Measurements from ENCODE around the gene EDA.
"Not testable (repeated sequence)": the region's sequence is repeated elsewhere in the genome, so short reads cannot be mapped to it uniquely, and the experiment has no call there.

The EDA gene

DNA sequence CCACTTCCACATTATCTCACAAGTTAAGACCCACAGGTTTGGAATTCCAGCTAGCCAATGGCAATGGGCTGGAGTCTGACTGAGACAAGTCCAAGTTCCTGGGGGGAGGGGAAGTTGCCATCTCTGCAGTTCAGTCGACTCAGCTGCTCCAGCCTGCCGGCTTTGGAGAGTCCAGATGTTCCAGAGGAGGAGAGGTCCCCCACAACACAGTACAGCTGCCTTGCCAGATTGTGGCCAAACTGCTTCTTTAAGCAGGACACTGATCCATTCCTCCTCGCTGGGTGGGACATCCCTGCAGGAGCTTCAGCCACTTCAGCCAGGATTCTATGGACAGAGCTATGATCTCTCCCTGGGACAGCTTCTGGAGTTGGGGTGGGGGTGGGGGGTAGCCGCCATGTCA is 199.2 kb downstream of the EDA start:
- no peak overlapping the region for H3K4me3 ChIP-seq (replicated peaks; ENCODE audit: low read depth, low read length)
- TF ChIP-seq, protein P1, sequence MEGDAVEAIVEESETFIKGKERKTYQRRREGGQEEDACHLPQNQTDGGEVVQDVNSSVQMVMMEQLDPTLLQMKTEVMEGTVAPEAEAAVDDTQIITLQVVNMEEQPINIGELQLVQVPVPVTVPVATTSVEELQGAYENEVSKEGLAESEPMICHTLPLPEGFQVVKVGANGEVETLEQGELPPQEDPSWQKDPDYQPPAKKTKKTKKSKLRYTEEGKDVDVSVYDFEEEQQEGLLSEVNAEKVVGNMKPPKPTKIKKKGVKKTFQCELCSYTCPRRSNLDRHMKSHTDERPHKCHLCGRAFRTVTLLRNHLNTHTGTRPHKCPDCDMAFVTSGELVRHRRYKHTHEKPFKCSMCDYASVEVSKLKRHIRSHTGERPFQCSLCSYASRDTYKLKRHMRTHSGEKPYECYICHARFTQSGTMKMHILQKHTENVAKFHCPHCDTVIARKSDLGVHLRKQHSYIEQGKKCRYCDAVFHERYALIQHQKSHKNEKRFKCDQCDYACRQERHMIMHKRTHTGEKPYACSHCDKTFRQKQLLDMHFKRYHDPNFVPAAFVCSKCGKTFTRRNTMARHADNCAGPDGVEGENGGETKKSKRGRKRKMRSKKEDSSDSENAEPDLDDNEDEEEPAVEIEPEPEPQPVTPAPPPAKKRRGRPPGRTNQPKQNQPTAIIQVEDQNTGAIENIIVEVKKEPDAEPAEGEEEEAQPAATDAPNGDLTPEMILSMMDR (IDR thresholded peaks at IDR 0.05; ENCODE audit: low read depth, low read length, missing control alignments), result no peak
- DNase-seq (ENCODE audit: extremely low read depth, low read depth), result no peak

DNA sequence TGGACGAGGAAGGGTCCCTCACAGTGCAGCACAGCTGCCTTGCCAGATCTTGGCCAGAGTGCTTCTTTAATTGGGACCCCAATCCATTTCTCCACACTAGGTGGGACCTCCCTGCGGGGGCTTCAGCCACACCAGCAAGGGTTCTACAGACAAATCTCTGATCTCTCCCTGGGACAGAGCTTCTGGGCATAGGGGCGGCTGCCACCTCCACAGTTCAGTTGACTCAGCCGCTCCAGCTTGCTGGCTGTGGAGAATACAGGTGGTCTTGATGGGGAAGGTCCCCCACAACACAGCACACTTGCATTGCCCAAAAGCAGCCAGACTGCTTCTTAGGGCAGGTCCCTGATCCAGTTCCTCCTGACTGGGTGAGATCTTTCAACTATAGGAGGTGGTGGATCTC is 199.6 kb downstream of the EDA start:
- H3K4me3 ChIP-seq (replicated peaks; ENCODE audit: low read depth, low read length), result no peak overlapping the region
- TF ChIP-seq, protein P1 (IDR thresholded peaks at IDR 0.05; ENCODE audit: low read depth, low read length, missing control alignments), result no peak
- no peak for DNase-seq (ENCODE audit: extremely low read depth, low read depth)

DNA sequence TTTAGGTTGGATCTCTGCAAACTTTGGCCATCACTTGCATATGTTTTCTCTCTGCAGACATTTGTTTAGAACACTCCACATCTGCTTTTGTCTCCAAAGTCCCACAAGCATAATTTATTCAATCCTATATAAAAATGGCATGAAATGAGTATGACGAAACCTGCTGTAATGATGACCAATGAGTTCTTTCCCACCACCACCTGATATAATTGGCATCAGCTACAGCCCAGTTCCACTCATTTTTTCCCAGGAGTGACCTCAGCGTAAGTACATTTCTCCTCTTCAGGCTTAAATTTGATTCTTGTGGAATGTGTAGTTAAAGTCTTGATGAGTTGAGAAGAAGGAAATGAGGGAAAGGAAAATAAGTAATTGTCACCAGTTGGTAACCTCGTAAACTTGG is 228.7 kb downstream of the EDA start:
- DNase-seq (ENCODE audit: extremely low read depth, low read depth), result no peak
- TF ChIP-seq, protein P1 (IDR thresholded peaks at IDR 0.05; ENCODE audit: low read depth, low read length, missing control alignments), result no peak
- H3K4me3 ChIP-seq (replicated peaks; ENCODE audit: low read depth, low read length), result no peak overlapping the region

DNA sequence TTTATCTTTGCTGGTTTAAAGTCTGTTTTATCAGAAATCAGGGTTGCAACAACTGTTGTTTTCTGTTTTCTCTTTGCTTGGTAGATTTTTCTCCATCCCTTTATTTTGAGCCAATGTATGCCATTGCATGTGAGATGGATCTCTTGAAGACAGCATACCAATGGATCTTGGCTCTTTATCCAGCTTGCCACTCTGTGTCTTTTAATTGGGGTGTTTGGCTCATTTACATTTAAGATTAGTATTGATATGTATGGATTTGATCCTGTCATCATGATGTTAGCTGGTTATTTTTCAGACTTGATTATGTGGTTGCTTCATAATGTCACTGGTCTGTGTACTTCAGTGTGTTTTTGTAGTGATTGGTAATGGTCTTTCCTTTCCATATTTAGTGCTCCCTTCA is 244.1 kb downstream of the EDA start:
- not testable (repeated sequence) for DNase-seq (ENCODE audit: extremely low read depth, low read depth); H3K4me3 ChIP-seq (replicated peaks; ENCODE audit: low read depth, low read length)

DNA sequence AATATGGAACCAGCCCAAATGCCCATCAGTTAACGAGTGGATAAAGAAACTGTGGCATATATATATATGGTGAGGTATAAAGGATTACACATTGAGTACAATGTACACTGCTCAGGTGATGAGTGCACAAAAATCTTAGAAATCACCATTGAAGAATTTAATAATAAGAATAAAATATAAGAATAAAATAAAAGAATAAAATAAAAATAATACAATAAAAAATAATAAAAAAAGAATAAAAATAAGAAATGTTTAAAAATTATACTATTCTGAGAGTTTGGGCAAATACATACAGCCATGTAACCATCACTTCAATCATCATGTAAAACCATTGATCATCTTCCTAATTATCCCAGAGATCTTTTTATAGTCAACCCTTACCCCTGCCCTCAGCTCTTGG is 260.3 kb downstream of the EDA start:
- TF ChIP-seq, protein P1 (IDR thresholded peaks at IDR 0.05; ENCODE audit: low read depth, low read length, missing control alignments), result no peak
- DNase-seq (ENCODE audit: extremely low read depth, low read depth), result no peak

DNA sequence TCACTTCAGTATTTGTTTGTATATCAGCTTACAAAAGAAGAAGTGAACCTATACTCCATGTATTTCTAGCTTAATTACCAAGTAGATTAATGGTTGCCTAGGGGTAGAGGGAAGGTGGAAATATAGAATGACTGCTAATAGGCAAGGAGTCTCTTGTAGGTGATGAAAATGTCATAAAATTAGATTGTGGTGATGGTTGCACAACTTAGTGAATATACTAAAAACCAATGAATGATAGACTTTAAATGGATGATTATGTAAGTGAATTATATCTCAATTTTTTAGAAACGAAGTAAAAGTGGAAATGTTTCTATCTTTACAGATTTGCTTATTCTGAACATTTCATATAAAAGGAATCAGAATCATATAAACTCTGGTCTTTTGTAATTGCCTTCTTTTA is 268.3 kb downstream of the EDA start:
- no peak overlapping the region for H3K4me3 ChIP-seq (replicated peaks; ENCODE audit: low read depth, low read length)
- DNase-seq (ENCODE audit: extremely low read depth, low read depth), result no peak
- TF ChIP-seq, protein P1 (IDR thresholded peaks at IDR 0.05; ENCODE audit: low read depth, low read length, missing control alignments), result no peak

More for the DNA sequence above, 260.3 kb downstream of the EDA start:
- no peak overlapping the region for H3K4me3 ChIP-seq (replicated peaks; ENCODE audit: low read depth, low read length)

DNA sequence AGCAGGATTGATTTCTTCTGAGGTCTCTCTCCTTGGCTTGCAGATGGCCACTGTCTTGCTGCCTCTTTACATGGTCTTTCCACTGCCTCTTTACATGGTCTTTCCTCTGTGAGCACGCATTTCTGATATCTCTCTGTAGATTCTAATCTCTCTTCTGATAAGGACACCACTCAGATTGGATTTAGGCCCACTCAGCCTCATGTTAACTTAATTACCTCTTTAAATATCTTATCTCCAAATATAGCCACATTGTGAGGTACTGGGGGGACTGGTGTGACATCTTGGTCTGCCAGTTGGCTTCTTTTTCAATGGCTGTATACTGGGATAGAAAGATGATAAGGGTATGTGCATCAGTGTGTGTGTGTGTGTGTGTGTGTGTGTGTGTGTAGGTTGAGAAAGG is 280.1 kb downstream of the EDA start:
- H3K4me3 ChIP-seq (replicated peaks; ENCODE audit: low read depth, low read length), result no peak overlapping the region
- no peak for DNase-seq (ENCODE audit: extremely low read depth, low read depth)
- TF ChIP-seq, protein P1 (IDR thresholded peaks at IDR 0.05; ENCODE audit: low read depth, low read length, missing control alignments), result no peak

All from HFF-Myc (cell line).